Measurements from ENCODE around the gene GPR137C.

GPR137C gene

DNA sequence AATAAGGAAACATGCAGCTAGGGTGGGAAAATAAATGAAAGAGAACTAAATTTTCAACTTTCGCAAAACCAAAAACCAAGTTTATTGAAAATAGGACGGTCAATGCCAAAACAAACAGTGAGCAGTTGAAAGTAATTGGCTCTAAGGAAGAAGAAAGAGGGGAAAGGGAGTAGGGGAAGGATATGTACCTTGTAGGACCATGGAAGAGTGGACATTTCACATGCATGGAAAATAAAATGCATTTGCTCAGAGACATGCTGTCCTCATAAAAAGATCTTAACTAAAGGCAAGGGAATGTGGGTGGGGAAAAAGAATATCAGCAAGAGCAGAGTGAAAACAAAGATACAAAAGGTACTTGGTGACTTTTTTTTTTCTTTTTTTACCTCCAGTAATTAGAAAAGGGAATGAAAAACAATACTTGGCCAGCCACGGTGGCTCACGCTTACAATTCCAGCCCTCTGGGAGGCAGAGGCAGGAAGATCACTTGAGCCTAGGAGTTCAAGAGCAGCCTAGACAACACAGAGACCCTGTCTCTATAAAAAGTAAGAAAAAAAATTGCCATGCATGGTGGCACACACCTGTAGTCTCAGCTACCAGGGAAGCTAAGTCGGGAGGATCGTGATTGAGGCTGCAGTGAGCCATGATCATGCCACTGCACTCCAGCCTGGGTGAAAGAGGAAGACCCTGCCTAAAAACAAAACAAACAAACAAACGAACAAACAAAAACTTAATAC is 6.9 kb upstream of the GPR137C start:
- Histone ChIP-seq H3K4me3 (ENCODE audit: low read length in 2 of 2) (no peak overlapping the region), H3K36me3 (ENCODE audit: control insufficient read depth in 2 of 2, insufficient read depth in 2 of 2, low read length in 2 of 2) (no peaks in the 10 kb centered on the region), H3K27me3 (ENCODE audit: control insufficient read depth in 1 of 2, insufficient read depth in 2 of 2, low read length in 2 of 2) (no peaks in the 10 kb centered on the region), H3K9me3 (ENCODE audit: control insufficient read depth in 2 of 2, low read length in 2 of 2) (no peaks in the 10 kb centered on the region), H3K4me1 (ENCODE audit: control insufficient read depth, insufficient read depth, low read length) (no peaks in the 10 kb centered on the region), H3K9ac (ENCODE audit: low read length in 2 of 2) (no peak overlapping the region), H3K27ac (ENCODE audit: low read length) (no peak overlapping the region)

- H3K36me3 ChIP-seq (ENCODE audit: control insufficient read depth in 2 of 2, insufficient read depth in 2 of 2, low read length in 2 of 2) = no peaks in the 10 kb centered on the region
- no peak overlapping the region for H3K4me3 ChIP-seq (ENCODE audit: low read length in 2 of 2)
- no peaks in the 10 kb centered on the region for H3K4me1 ChIP-seq (ENCODE audit: control insufficient read depth, insufficient read depth, low read length)
- no peak overlapping the region for H3K9ac ChIP-seq (ENCODE audit: low read length in 2 of 2)
- no peaks in the 10 kb centered on the region for H3K27me3 ChIP-seq (ENCODE audit: control insufficient read depth in 1 of 2, insufficient read depth in 2 of 2, low read length in 2 of 2)
- no peak overlapping the region for H3K27ac ChIP-seq (ENCODE audit: low read length)
- no peaks in the 10 kb centered on the region for H3K9me3 ChIP-seq (ENCODE audit: control insufficient read depth in 2 of 2, low read length in 2 of 2)
Observed at GRCh38 chr14:52546318-52546670, 6.3 kb upstream of the GPR137C start.

GRCh38 chr14:52547027-52547426 is 5.6 kb upstream of the GPR137C start:
- Histone ChIP-seq H3K27me3 (ENCODE audit: control insufficient read depth in 1 of 2, insufficient read depth in 2 of 2, low read length in 2 of 2) (no peaks in the 10 kb centered on the region), H3K4me3 (ENCODE audit: low read length in 2 of 2) (no peak overlapping the region), H3K4me1 (ENCODE audit: control insufficient read depth, insufficient read depth, low read length) (no peaks in the 10 kb centered on the region), H3K9me3 (ENCODE audit: control insufficient read depth in 2 of 2, low read length in 2 of 2) (no peaks in the 10 kb centered on the region), H3K36me3 (ENCODE audit: control insufficient read depth in 2 of 2, insufficient read depth in 2 of 2, low read length in 2 of 2) (no peaks in the 10 kb centered on the region), H3K27ac (ENCODE audit: low read length) (no peak overlapping the region), H3K9ac (ENCODE audit: low read length in 2 of 2) (no peak overlapping the region)

- no peak overlapping the region for H3K9ac ChIP-seq (ENCODE audit: low read length in 2 of 2)
- H3K9me3 ChIP-seq (ENCODE audit: control insufficient read depth in 2 of 2, low read length in 2 of 2) = no peaks in the 10 kb centered on the region
- H3K36me3 ChIP-seq (ENCODE audit: control insufficient read depth in 2 of 2, insufficient read depth in 2 of 2, low read length in 2 of 2) = no peaks in the 10 kb centered on the region
- no peaks in the 10 kb centered on the region for H3K4me1 ChIP-seq (ENCODE audit: control insufficient read depth, insufficient read depth, low read length)
- no peaks in the 10 kb centered on the region for H3K27me3 ChIP-seq (ENCODE audit: control insufficient read depth in 1 of 2, insufficient read depth in 2 of 2, low read length in 2 of 2)
- no peak overlapping the region for H3K27ac ChIP-seq (ENCODE audit: low read length)
- H3K4me3 ChIP-seq (ENCODE audit: low read length in 2 of 2) = no peak overlapping the region
Observed at GRCh38 chr14:52547526-52547925, 5.1 kb upstream of the GPR137C start.

- H3K4me1 ChIP-seq (ENCODE audit: control insufficient read depth, insufficient read depth, low read length) = peaks cover 13% of the 10 kb centered on the region
- H3K9ac ChIP-seq (ENCODE audit: low read length in 2 of 2) = no peak overlapping the region
- H3K36me3 ChIP-seq (ENCODE audit: control insufficient read depth in 2 of 2, insufficient read depth in 2 of 2, low read length in 2 of 2) = no peaks in the 10 kb centered on the region
- peak overlapping the region in 1 of 2 donors; percentile 91 for H3K4me3 ChIP-seq (ENCODE audit: low read length in 2 of 2)
- no peaks in the 10 kb centered on the region for H3K9me3 ChIP-seq (ENCODE audit: control insufficient read depth in 2 of 2, low read length in 2 of 2)
- no peaks in the 10 kb centered on the region for H3K27me3 ChIP-seq (ENCODE audit: control insufficient read depth in 1 of 2, insufficient read depth in 2 of 2, low read length in 2 of 2)
- no peak overlapping the region for H3K27ac ChIP-seq (ENCODE audit: low read length)
Observed at GRCh38 chr14:52550661-52551060, 2.0 kb upstream of the GPR137C start.

DNA sequence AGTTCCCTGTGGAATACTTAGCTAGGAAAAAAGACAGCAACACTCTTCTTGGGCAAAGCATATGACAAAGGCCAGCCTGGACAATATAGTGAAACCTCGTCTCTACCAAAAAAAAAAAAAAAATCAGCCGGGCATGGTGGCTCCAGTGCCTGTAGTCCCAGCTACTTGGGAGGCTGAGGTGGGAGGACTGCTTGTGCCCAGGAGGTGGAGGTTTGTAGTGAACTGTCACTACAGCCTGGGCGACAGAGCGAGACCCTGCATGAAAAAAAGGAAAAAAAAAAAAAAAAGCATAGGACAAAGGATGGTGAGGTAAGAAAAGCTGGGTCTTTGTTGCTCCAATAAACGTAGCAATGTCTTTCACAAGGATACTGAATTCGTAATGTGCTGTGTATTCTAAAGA is 1.4 kb upstream of the GPR137C start:
- Histone ChIP-seq H3K36me3 (ENCODE audit: control insufficient read depth in 2 of 2, insufficient read depth in 2 of 2, low read length in 2 of 2) (no peaks in the 10 kb centered on the region), H3K27ac (ENCODE audit: low read length) (no peak overlapping the region), H3K9ac (ENCODE audit: low read length in 2 of 2) (peak overlapping the region in 1 of 2 donors; percentile 75), H3K27me3 (ENCODE audit: control insufficient read depth in 1 of 2, insufficient read depth in 2 of 2, low read length in 2 of 2) (no peaks in the 10 kb centered on the region), H3K4me3 (ENCODE audit: low read length in 2 of 2) (peak overlapping the region; percentile 76 to 91), H3K9me3 (ENCODE audit: control insufficient read depth in 2 of 2, low read length in 2 of 2) (no peaks in the 10 kb centered on the region), H3K4me1 (ENCODE audit: control insufficient read depth, insufficient read depth, low read length) (peaks cover 13% of the 10 kb centered on the region)

GRCh38 chr14:52551696-52552062 is 957 bp upstream of the GPR137C start:
- no peaks in the 10 kb centered on the region for H3K36me3 ChIP-seq (ENCODE audit: control insufficient read depth in 2 of 2, insufficient read depth in 2 of 2, low read length in 2 of 2)
- peaks cover 13% of the 10 kb centered on the region for H3K4me1 ChIP-seq (ENCODE audit: control insufficient read depth, insufficient read depth, low read length)
- no peaks in the 10 kb centered on the region for H3K27me3 ChIP-seq (ENCODE audit: control insufficient read depth in 1 of 2, insufficient read depth in 2 of 2, low read length in 2 of 2)
- H3K9me3 ChIP-seq (ENCODE audit: control insufficient read depth in 2 of 2, low read length in 2 of 2) = no peaks in the 10 kb centered on the region
- peak overlapping the region; percentile 76 to 91 for H3K4me3 ChIP-seq (ENCODE audit: low read length in 2 of 2)
- peak overlapping the region; percentile 82 for H3K27ac ChIP-seq (ENCODE audit: low read length)
- peak overlapping the region; percentile 75 to 84 for H3K9ac ChIP-seq (ENCODE audit: low read length in 2 of 2)

- Histone ChIP-seq H3K9ac (ENCODE audit: low read length in 2 of 2) (peak overlapping the region; percentile 49 to 60), H3K4me3 (ENCODE audit: low read length in 2 of 2) (peak overlapping the region; percentile 56 to 80), H3K9me3 (ENCODE audit: control insufficient read depth in 2 of 2, low read length in 2 of 2) (no peaks in the 10 kb centered on the region)
Observed at GRCh38 chr14:52553002-52553670, 500 bp downstream of the GPR137C start.

DNA sequence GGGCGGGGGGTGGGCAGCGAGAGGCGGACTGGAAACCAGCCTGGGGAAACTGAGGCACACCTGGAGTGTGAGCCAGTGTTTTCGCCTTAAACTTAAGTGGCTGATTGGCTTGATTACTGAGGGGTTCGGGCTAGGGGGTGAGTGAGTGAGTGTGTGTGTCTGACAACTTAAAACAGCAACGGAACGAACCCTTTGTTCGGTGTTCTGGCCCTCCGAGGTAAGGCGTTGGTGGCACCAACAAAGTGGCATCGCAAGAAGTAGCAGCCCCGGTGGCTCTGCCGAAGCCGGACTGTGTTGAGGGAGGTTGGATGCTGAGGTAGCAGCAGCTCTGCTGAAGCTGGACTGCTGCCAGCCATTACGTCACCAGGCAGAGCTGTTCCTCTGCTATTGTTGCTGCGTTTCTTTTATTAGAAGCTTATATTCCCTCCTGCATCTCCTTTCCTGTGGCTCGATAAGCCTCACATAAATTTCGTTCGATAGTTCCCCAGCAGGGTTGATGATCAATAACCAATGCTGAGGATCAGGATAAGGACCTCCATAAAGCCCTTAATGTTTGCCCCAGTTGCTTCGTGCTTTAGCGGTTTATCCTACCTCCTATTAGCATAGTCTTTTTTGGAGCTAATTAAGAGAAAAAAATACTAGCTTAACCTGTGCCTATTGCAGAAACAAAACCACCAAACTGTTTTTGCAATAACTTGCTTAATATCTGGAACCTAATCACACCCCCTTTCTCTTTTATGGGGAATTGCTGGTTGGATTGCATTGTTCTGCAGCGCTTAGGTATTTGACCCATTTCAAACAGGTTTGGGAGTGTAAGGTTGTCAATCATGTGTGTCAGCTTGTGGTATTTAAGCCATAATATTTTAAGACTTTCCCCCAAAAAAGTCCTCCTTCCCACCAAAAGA is 1.3 kb downstream of the GPR137C start:
- Histone ChIP-seq H3K27ac (ENCODE audit: low read length) (no peak overlapping the region), H3K9ac (ENCODE audit: low read length in 2 of 2) (peak overlapping the region; percentile 49 to 60)

More at GRCh38 chr14:52553002-52553670, 500 bp downstream of the GPR137C start:
- H3K27ac ChIP-seq (ENCODE audit: low read length) = no peak overlapping the region
- H3K27me3 ChIP-seq (ENCODE audit: control insufficient read depth in 1 of 2, insufficient read depth in 2 of 2, low read length in 2 of 2) = no peaks in the 10 kb centered on the region
- no peaks in the 10 kb centered on the region for H3K36me3 ChIP-seq (ENCODE audit: control insufficient read depth in 2 of 2, insufficient read depth in 2 of 2, low read length in 2 of 2)
- H3K4me1 ChIP-seq (ENCODE audit: control insufficient read depth, insufficient read depth, low read length) = peaks cover 13% of the 10 kb centered on the region

DNA sequence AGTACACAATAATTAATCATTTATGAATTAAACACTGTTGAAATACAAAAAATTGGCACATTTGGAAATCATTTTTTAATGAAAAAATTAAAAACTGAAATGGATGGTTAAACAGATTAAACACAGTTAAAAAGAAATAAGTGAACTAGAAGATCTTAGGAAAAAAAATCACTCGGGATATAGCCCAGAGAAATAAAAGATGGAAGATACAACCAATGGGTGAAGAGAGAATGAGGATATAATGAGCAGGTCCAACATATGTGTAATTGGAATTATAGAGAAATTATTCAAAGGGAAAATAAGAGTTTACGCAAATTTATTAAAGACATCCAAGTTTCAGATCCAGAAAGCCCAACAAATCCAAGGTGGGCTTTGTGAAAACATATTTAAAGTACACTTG is 6.1 kb downstream of the GPR137C start:
- H3K9ac ChIP-seq (ENCODE audit: low read length in 2 of 2) = no peak overlapping the region
- H3K4me1 ChIP-seq (ENCODE audit: control insufficient read depth, insufficient read depth, low read length) = peaks cover 6% of the 10 kb centered on the region
- H3K4me3 ChIP-seq (ENCODE audit: low read length in 2 of 2) = no peak overlapping the region
- H3K36me3 ChIP-seq (ENCODE audit: control insufficient read depth in 2 of 2, insufficient read depth in 2 of 2, low read length in 2 of 2) = no peaks in the 10 kb centered on the region
- no peak overlapping the region for H3K27ac ChIP-seq (ENCODE audit: low read length)
- no peaks in the 10 kb centered on the region for H3K9me3 ChIP-seq (ENCODE audit: control insufficient read depth in 2 of 2, low read length in 2 of 2)
- H3K27me3 ChIP-seq (ENCODE audit: control insufficient read depth in 1 of 2, insufficient read depth in 2 of 2, low read length in 2 of 2) = no peaks in the 10 kb centered on the region

More for the DNA sequence above, 1.3 kb downstream of the GPR137C start:
- peak overlapping the region; percentile 56 to 80 for H3K4me3 ChIP-seq (ENCODE audit: low read length in 2 of 2)
- peaks cover 13% of the 10 kb centered on the region for H3K4me1 ChIP-seq (ENCODE audit: control insufficient read depth, insufficient read depth, low read length)
- no peaks in the 10 kb centered on the region for H3K9me3 ChIP-seq (ENCODE audit: control insufficient read depth in 2 of 2, low read length in 2 of 2)
- H3K36me3 ChIP-seq (ENCODE audit: control insufficient read depth in 2 of 2, insufficient read depth in 2 of 2, low read length in 2 of 2) = no peaks in the 10 kb centered on the region
- H3K27me3 ChIP-seq (ENCODE audit: control insufficient read depth in 1 of 2, insufficient read depth in 2 of 2, low read length in 2 of 2) = no peaks in the 10 kb centered on the region
